Measurements from ENCODE around the gene ST8SIA5.

GRCh38 chr18:46652372-46652771 is 104.5 kb downstream of the ST8SIA5 start:
- TF ChIP-seq EZH2phosphoT487 (IDR thresholded peaks at IDR 0.05; ENCODE audit: borderline replicate concordance, low read length) = no peak
- TF ChIP-seq, protein P1, sequence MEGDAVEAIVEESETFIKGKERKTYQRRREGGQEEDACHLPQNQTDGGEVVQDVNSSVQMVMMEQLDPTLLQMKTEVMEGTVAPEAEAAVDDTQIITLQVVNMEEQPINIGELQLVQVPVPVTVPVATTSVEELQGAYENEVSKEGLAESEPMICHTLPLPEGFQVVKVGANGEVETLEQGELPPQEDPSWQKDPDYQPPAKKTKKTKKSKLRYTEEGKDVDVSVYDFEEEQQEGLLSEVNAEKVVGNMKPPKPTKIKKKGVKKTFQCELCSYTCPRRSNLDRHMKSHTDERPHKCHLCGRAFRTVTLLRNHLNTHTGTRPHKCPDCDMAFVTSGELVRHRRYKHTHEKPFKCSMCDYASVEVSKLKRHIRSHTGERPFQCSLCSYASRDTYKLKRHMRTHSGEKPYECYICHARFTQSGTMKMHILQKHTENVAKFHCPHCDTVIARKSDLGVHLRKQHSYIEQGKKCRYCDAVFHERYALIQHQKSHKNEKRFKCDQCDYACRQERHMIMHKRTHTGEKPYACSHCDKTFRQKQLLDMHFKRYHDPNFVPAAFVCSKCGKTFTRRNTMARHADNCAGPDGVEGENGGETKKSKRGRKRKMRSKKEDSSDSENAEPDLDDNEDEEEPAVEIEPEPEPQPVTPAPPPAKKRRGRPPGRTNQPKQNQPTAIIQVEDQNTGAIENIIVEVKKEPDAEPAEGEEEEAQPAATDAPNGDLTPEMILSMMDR (IDR thresholded peaks at IDR 0.05; ENCODE audit: low read depth, low read length, poor library complexity, severe bottlenecking) = no peak
